GM12865 (cell line): ENCODE measurements around the gene CDH23.
A peak's percentile ranks its signal among the peaks of the same experiment; 100 is the strongest.

Experiments used
- DNase-seq: peaks from one replicate; pipeline ENCODE4 v3.0.0; 2010; ENCODE audit warnings: low read depth
- H3K4me3 ChIP-seq: 2 replicates; pipeline ENCODE4 v1.5.1; 2011; ENCODE audit warnings: mild to moderate bottlenecking, low read depth, low read length, control low read depth
- CTCF ChIP-seq: IDR thresholded peaks from 2 replicates; pipeline ENCODE4 v1.5.1; 2011; ENCODE audit warnings: low read length, control low read depth, low read depth, inconsistent platforms; ENCODE audit not compliant: insufficient read depth; ENCODE audit errors: missing control alignments

Gene CDH23

GRCh38 chr10:71486484-71487114 lies 89.9 kb downstream of the CDH23 start:
- peak; percentile 68 for TF ChIP-seq CTCF
- peak; percentile 50 for DNase-seq
- no peak overlapping the region for H3K4me3 ChIP-seq

GRCh38 chr10:71487726-71488125 lies 91.0 kb downstream of the CDH23 start:
- no peak for TF ChIP-seq CTCF
- no peak overlapping the region for H3K4me3 ChIP-seq
- DNase-seq, result no peak

- TF ChIP-seq CTCF, result no peak
- no peak for DNase-seq
- no peak overlapping the region for H3K4me3 ChIP-seq
Measured at GRCh38 chr10:71489077-71489476, 92.4 kb downstream of the CDH23 start.

GRCh38 chr10:71492872-71493271 lies 96.2 kb downstream of the CDH23 start:
- no peak overlapping the region for H3K4me3 ChIP-seq
- TF ChIP-seq CTCF, result no peak

GRCh38 chr10:71493741-71494140 lies 97.0 kb downstream of the CDH23 start:
- H3K4me3 ChIP-seq, result no peak overlapping the region
- DNase-seq, result no peak
- TF ChIP-seq CTCF, result no peak

More at GRCh38 chr10:71492872-71493271, 96.2 kb downstream of the CDH23 start:
- DNase-seq, result no peak

- TF ChIP-seq CTCF, result no peak
- H3K4me3 ChIP-seq, result no peak overlapping the region
- no peak for DNase-seq
Measured at GRCh38 chr10:71494476-71494875, 97.8 kb downstream of the CDH23 start.

GRCh38 chr10:71494980-71495381 lies 98.3 kb downstream of the CDH23 start:
- DNase-seq, result peak; percentile 44
- H3K4me3 ChIP-seq, result no peak overlapping the region
- no peak for TF ChIP-seq CTCF
